ENCODE results near the gene PRKCH. TPM values are rescaled to one million over a fixed set of nuclear protein-coding genes. Genes with fewer than 3 reads are reported as not detected.

The PRKCH gene
- total RNA-seq, 3 donors from 2014 or later: 12.3 to 15.4 (median 14.8) TPM

GRCh38 chr14:61491876-61492434 is 170.6 kb downstream of the PRKCH start:
- no peak overlapping the region for H3K4me3 ChIP-seq
- no peak for DNase-seq
- TF ChIP-seq CTCF (IDR thresholded peaks at IDR 0.05): no peak
- peak; percentile 21 for ATAC-seq
- H3K4me1 ChIP-seq (ENCODE audit: low read depth): no peaks in the 10 kb centered on the region
- intact Hi-C loops (cut with DNase I, micrococcal nuclease): no loop called here
- H3K9me3 ChIP-seq: no peaks in the 10 kb centered on the region
- no peaks in the 10 kb centered on the region for H3K36me3 ChIP-seq (ENCODE audit: low read depth)

- no peak for ATAC-seq
Observed at GRCh38 chr14:61492474-61492873, 171.1 kb downstream of the PRKCH start.

GRCh38 chr14:61493239-61493638 is 171.9 kb downstream of the PRKCH start:
- ATAC-seq (no peak), DNase-seq (no peak)
- Histone ChIP-seq H3K4me1 (ENCODE audit: low read depth) (no peaks in the 10 kb centered on the region), H3K4me3 (no peak overlapping the region), H3K36me3 (ENCODE audit: low read depth) (no peaks in the 10 kb centered on the region), H3K9me3 (no peaks in the 10 kb centered on the region)
- intact Hi-C loops (cut with DNase I, micrococcal nuclease): no loop called here
- no peak for TF ChIP-seq CTCF (IDR thresholded peaks at IDR 0.05)

More at GRCh38 chr14:61492474-61492873, 171.1 kb downstream of the PRKCH start:
- no peaks in the 10 kb centered on the region for H3K4me1 ChIP-seq (ENCODE audit: low read depth)
- no peaks in the 10 kb centered on the region for H3K36me3 ChIP-seq (ENCODE audit: low read depth)
- no peak for DNase-seq
- no peaks in the 10 kb centered on the region for H3K9me3 ChIP-seq
- TF ChIP-seq CTCF (IDR thresholded peaks at IDR 0.05): no peak
- no peak overlapping the region for H3K4me3 ChIP-seq
- intact Hi-C loops (cut with DNase I, micrococcal nuclease): no loop called here

- ATAC-seq: no peak
- TF ChIP-seq CTCF (IDR thresholded peaks at IDR 0.05): no peak
- H3K4me3 ChIP-seq: no peak overlapping the region
- H3K36me3 ChIP-seq (ENCODE audit: low read depth): no peaks in the 10 kb centered on the region
- no peaks in the 10 kb centered on the region for H3K9me3 ChIP-seq
- intact Hi-C loops (cut with DNase I, micrococcal nuclease): no loop called here
- no peaks in the 10 kb centered on the region for H3K4me1 ChIP-seq (ENCODE audit: low read depth)
- no peak for DNase-seq
Observed at GRCh38 chr14:61494018-61494417, 172.6 kb downstream of the PRKCH start.

GRCh38 chr14:61495809-61496208 is 174.4 kb downstream of the PRKCH start:
- DNase-seq: no peak
- Histone ChIP-seq H3K36me3 (ENCODE audit: low read depth) (no peaks in the 10 kb centered on the region), H3K9me3 (no peaks in the 10 kb centered on the region), H3K4me3 (no peak overlapping the region), H3K4me1 (ENCODE audit: low read depth) (no peaks in the 10 kb centered on the region)
- ATAC-seq: no peak
- intact Hi-C loops (cut with DNase I, micrococcal nuclease): no loop called here
- no peak for TF ChIP-seq CTCF (IDR thresholded peaks at IDR 0.05)

GRCh38 chr14:61498303-61498702 is 176.9 kb downstream of the PRKCH start:
- ATAC-seq: no peak
- no peak overlapping the region for H3K4me3 ChIP-seq
- intact Hi-C loops (cut with DNase I, micrococcal nuclease): no loop called here

More at GRCh38 chr14:61498303-61498702, 176.9 kb downstream of the PRKCH start:
- H3K9me3 ChIP-seq: no peaks in the 10 kb centered on the region
- H3K4me1 ChIP-seq (ENCODE audit: low read depth): peaks cover under 1% of the 10 kb centered on the region
- DNase-seq: no peak
- TF ChIP-seq CTCF (IDR thresholded peaks at IDR 0.05): no peak
- H3K36me3 ChIP-seq (ENCODE audit: low read depth): no peaks in the 10 kb centered on the region
